ENCODE measurements around the gene NF1.
"Not testable (repeated sequence)": the region's sequence is repeated elsewhere in the genome, so short reads cannot be mapped to it uniquely, and the experiment has no call there.

The NF1 gene

DNA sequence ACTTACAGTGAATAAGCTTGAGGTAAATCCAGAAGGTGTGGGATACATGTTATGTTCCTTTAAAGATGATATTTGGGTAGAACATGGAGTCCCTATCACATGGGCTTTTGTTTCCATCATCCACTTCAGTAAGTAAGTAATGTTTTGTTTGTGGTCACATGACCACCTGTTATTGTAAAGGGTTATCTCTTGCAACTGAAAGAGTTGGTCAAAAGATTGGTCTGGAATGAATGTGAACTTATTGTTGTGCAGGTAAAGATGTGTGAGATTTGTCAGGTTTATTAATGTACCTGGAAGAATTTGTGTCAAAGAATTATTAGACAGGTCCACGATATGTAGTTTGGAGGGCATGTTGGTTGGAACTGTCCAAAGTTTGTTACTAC, 200.7 kb downstream of the NF1 start:
- DNase-seq (ENCODE audit: low spot score) = no peak

DNA sequence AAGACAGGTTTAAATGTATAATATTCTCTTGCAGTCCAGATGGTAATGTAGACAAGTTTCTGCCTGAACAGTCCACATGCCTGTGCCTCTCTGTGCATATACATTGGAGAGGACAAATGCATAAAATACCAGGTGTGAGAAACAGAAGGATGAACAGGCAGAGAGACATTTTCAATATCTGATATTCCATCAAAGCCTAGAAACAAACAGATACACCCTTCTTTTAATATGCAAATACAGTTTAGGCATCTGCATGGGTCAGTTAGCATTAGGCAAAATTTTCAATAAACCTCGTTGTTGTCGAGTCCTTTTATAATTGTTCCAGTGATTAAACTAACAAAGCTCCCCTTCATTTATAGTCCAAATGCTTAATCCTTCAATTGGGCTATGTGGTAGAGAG, 201.4 kb downstream of the NF1 start:
- peak; percentile 55 for DNase-seq (ENCODE audit: low spot score)

DNA sequence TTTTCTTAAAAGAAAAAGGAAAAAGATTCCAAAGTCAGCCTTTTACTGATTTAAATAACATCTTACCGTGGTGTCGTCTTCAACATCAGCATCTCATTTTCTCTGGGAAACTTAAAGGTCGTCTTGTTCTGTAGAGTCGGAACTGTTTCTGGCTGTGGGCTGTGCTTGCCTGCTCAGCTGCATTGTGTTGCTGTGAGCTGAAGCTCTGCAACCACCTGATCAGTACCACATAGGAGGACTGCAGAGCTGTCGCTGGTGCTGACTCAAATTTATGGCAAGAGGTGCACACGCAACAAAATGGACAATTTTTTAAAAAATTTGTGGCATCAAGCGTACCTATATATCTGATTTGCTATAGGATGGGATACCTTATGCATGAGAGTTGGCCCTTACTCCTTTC, 202.3 kb downstream of the NF1 start, which contains the start of gene OMG:
Gene OMG (minus strand): TSS at position 150 of the 400 bp plus-strand sequence. CDS start 908 bp downstream, outside the sequence.
- peak; percentile 94 for DNase-seq (ENCODE audit: low spot score)

DNA sequence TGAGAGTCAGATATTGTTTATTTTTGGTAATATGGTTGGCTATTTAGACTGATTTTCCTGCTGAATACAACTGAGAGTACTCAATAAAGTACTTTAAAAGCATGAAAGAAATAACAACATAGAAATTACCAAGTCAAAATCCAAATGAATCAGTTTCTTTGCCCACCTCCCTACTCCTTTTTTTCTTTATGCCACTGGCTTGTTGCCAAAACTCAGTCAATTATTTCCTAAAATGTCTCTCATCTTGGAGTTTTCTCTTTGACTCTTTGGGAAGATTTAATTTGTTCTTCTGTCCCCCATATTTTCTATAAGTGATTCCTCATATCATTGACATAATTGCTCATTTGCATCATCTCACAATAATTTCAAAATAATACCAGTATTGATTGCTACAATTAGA, 204.8 kb downstream of the NF1 start:
- DNase-seq (ENCODE audit: low spot score) = no peak

DNA sequence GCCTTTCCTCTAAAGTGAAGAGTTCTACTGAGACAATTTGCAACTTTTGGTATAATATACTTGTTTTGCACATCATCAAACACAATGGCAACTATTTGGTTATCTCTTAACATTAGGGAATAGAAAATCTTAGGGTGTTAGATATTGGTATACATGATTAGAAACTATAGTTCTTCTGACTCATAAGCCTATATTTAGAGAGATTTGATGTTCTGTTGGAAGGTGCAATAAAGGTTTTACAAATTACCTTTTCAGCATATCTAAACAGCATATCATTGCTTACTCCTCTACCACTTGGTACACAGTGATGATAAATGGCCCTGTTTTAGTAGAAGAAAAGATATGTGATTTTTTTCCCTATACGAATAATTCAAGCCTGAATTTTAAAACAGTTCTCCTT, 212.9 kb downstream of the NF1 start:
- no peak for DNase-seq (ENCODE audit: low spot score)

DNA sequence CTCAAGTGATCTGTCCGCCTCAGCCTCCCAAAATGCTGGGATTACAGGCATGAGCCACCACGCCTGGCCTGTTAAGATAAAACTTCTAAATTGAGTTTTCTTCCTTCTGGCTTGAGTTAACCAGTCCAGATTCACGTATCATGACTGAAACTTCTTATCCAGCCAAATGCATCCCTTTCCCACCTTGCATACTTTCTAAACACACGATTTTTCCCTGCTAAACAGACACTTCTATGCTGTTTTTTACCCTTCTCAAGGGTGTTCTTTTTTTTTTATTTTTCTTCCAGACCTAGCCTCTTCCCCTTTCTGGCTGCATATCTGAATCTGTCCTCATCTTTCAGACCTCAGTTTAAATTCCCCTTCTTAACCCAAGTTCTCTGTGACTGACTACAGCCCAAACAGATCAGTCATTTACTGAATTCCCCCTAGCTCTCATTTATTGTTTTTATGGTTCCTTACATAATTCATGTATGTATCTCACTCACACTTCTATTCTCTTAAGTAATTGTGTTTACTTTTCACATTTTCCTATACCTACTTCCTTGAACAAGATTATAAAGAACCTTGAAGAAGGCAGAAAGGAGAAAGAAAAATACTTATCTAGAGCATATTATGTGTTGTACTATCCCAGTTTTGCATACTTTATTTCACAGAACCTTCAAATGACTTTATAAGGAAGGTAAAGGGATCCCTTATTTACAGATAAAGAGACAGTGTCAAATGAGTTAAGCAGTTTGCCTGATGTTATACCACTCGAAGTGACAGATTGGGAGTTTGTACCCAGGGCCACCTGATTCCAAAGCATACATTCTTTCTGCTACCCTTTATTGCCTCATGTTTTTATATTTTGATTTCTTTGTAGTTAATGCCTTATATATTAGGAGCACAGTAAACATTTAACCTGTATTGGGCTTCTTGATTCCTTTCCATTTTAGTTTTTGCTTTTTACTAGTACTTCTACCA, 213.9 kb downstream of the NF1 start:
- no peak for DNase-seq (ENCODE audit: low spot score)

DNA sequence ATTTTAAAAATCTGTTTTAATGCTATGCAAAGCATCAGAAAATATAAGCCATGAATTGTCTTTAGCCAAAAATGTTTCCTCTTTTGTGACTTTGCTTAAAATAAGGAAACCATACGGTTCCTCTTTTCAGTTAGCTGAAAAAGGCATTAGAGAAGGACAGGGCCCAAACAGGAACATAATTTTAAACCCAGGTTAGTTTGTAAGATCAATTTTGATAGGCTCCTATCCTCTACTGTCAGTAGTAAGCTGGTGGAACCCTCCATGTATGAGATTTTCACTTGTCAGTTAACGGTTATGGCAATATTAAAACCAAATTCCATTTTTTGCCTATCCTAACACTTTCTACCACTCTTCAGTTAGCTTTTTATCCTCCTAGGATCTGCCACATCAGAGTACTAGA, 214.8 kb downstream of the NF1 start:
- DNase-seq (ENCODE audit: low spot score) = no peak

DNA sequence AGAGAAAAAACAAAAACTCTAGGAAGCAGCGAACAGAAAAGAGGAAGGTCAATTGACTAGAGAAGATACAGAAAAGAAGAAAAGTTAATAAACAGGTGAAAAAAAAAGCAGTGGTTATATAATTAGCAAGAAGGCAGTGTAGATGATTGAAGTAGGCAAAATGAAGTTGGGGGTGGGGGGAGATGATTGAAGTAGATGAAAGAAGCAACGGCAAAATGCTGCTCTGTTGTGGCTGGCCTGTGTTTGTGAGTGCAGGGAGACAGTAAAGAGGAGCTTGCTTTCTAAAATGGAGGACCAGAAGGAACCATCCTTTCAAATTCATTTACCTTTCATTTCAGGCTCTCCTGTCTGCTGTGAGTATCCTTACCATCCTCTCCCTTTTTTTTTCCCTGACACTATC, 215.5 kb downstream of the NF1 start:
- DNase-seq (ENCODE audit: low spot score) = no peak

DNA sequence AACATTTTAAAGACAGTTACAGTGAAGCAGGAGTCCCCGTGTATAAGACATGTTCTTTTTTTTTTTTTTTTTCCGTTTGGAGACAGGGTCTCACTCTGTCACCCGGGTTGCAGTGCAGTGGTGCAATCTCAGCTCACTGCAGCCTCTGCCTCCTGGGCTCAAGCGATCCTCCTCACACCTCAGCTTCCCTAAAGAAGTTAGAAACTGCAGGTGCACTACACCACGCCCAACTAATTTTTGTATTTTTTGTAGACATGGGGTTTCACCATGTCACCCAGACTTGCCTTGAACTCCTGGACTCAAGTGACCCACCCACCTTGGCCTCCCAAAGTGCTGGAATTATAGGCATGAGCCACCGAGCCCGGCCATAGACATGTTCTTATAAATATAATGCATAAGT, 216.1 kb downstream of the NF1 start:
- no peak for DNase-seq (ENCODE audit: low spot score)

DNA sequence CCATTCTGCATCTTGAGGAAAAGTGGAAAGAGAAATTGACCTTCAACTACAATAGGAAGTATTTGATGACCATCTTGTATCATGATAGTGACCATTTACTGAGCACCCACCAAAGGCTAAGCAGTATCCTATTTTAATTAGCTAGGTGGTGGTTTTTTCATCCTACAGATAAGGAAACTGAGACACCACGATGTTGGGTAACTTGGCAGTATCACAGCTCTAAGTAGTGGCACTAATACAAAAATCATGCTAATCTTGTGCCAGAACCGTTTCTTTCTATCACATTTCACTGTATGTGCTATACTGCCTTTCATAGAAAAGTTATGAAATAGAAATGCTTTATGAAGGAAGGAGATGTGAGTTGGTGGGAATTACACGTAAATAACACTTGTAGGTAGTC, 216.7 kb downstream of the NF1 start:
- DNase-seq (ENCODE audit: low spot score) = no peak

DNA sequence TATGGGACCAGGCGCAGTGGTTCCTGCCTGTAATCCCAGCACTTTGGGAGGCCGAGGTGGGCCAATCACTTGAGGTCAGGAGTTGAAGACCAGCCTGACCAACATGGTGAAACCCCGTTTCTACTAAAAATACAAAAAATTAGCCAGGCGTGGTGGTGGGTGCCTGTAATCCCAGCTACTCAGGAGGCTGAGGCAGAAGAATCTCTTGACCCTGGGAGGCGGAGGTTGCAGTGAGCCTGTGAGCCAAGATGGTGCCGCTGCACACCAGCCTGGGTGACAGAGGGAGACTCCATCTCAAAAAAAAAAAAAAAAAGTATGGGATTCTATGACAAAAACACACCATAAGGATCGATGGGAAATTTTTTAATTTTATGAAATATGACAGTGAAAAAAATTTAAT, 217.4 kb downstream of the NF1 start:
- DNase-seq (ENCODE audit: low spot score) = not testable (repeated sequence)

DNA sequence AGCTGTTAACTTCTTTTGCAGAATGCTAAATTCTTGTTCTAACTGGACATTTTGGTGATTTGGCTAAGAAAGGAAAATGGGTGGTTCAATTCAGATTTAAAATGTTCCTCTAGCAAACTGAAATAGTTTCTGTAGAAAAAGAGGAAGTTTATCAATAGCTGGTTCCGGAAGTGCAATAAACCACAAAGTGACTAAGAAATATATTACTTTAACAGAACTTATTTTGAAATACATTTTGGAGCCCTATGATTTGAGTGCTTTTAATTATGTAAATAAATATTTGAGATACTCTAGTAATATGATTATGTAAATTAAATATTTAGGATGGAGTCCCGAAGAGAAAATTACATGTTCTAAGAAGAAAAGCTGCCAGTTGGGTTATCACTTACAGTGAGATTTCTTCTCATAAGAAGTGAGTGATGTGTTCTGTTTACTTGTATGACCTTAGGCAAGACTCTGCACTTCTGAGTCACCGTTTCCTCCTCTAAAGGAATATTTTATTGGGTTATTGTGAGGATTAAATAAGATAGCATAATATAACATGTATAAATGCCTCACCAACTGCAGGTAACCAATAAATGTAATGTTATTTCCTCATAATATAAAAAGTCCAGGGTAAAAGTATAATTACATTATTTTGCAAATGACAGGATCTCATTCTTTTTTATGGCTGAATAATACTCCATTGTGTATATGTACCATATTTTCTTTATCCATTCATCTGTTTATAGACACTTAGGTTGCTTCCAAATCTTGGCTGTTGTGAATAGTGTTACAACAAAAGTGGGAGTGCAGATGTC, 219.4 kb downstream of the NF1 start, which contains the start of gene EVI2B:
Gene EVI2B (minus strand): TSS at position 73 of the 800 bp plus-strand sequence. CDS start 8,445 bp downstream, outside the sequence.
- DNase-seq (ENCODE audit: low spot score) = no peak

DNA sequence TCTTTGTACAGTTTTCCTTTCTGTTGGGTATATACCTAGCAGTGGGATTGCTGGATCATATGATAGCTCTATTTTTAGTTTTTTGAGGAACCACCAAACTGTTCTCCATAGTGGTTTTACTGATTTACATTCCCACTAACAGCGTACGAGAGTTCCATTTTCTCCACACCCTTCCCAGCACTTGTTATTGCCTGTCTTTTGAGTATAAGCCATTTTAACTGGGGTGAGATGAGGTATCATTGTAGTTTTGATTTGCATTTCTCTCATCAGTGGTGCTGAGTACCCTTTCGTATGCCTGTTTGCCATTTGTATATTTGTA, 220.0 kb downstream of the NF1 start:
- DNase-seq (ENCODE audit: low spot score) = no peak

DNA sequence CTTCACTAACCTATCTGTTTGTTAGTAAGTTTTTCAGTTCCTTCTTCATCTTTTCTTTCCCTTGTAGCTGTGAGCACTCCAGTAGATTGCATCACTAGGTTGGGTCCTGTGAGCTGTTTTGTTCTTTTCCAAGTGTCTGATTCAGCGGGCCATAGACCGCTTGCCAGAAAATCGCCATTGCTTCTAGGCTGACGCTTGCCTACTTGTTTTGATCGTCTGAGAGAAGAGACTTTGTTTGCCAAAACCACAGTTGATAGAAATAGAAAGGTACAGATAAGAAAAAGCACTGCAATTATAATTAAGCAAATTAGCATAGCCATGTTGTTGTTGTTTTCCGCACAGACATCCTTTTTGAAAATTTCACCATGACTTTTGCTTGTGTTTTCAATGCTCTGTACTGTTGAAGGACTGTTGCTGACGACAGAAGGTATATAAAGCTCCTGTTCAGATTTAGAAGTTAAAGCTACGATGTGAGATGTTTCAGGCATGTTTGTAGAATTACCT, 223.6 kb downstream of the NF1 start:
- peak; percentile 91 for DNase-seq (ENCODE audit: low spot score)

DNA sequence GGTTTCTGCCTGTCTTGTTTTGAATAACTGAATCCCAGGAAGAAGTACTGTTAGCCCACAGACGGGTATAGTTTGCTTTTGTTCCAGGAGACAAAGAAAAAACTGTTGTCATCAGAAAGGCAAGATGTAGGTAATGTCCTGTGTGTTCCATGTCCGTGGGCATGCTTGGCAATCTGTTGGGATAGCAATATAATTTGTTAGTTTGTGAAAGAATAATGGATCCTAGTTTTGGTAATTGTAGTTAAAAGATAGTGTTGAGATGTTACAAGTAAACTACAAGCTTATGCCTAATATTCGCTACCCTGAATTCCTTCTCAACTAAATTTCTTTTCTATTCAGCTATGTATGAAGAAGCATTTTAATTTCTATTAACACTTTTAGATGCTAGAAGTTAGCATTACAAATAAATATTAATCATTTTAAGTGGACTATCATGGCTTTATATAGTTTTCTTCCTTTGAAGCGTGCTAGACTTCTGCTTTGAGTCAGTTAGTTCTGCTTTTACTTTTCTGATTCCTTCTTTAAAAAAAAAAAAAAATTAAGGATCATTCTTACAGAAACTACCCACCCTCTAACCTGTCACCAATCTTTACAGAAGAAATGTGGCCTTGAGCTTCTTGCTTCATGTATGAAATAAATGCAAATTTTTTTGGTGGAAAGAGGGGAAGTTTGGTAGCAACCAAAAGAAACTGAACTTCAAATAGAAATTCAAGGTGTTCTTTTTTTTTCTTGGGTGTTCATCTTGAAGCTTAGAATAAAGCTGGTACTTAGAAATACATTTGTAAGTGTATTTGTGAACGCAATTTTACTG, 224.3 kb downstream of the NF1 start:
- peak; percentile 40 for DNase-seq (ENCODE audit: low spot score)

DNA sequence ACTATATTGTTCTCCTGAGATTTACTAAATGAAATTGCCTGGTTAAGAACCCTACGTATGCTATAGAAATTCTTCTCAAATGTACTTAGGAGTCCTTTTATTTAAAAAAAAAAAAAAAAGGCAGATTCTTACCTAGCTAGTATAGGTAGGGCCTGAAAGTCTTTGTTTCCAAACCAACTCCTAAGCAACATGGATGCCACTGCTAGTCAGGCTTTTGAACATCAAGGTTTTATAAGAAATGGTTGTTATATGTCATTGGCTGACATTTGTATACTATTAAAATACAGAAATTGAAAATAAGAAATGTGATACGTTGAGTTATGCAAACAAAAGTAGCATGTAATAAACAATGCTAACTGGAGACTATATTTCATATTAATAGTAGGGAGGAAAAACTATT, 225.5 kb downstream of the NF1 start:
- DNase-seq (ENCODE audit: low spot score) = no peak

DNA sequence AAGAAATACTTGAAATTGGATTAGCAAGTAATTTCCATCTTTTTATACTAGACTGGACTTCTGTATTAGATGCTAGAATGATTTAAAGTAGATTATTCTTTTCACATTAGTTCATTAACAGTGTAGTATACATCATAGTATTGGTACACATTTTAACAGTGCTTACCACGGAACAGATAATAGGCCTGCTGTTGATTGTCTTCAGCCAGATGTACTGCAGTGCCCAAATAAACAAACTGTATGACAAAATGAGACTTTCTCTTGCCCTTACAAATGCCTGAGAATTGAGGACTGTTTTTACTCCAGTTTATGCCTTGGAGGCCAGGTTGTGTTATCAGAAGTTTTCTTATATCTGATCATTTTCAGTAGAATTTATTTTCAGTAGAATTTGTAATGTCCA, 226.0 kb downstream of the NF1 start:
- peak; percentile 72 for DNase-seq (ENCODE audit: low spot score)

DNA sequence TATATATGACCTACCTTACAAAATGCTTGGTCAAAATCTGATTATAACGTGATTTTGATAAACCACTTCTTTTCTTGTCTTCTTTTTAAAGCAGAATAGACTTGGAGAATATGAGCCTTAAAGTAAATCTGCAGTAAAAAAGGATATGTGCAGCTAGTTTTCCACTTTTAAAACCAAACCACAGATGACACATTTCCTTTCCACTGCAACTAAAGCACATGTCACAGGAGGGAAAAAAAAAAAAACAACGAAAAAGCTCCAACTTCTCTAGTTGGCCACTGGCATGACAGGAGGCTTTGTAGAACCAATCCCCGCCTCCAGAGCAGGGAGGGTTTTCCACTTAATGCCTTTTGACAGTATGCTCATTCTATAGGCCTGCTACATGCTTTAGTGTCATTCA, 226.7 kb downstream of the NF1 start, which contains the start of gene EVI2A:
Gene EVI2A (minus strand): TSS at position 142 of the 400 bp plus-strand sequence. CDS start 2,609 bp downstream, outside the sequence.
- DNase-seq (ENCODE audit: low spot score) = peak; percentile 85

DNA sequence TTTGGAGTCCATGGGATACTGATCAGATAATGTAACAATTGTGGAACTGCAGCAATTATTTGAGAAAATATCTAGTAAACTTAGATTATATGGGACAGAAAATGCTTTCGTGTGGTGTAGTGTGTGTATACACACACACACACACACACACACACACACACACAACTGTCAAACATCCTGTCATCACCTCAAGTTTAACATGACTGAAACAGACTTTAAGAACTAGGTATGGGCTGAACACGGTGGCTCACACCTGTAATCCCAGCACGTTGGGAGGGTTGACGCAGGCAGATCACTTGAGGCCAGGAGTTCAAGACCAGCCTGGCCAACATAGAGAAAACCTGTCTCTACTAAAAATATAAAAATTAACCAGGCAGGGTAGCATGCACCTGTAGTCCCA, 227.2 kb downstream of the NF1 start:
- DNase-seq (ENCODE audit: low spot score) = no peak

DNA sequence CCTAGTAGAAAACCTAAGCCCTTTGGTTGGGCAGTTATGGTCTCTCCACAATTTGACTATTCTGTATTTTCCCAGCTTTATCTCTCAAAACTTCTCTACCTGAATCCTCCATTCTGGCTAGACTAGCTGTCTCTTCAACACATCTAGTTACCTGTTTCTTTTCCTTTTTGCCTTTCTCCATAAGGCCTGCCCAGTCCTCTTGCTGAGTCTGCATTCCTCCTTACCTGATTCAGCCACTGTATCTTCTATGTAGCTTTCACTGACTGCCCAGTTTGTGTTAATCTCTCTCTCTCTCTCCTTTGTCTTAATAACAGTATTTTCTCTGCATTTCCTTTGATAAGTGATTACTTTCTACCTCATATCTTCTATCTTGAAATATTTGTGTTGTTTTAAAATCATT, 228.8 kb downstream of the NF1 start:
- no peak for DNase-seq (ENCODE audit: low spot score)

DNA sequence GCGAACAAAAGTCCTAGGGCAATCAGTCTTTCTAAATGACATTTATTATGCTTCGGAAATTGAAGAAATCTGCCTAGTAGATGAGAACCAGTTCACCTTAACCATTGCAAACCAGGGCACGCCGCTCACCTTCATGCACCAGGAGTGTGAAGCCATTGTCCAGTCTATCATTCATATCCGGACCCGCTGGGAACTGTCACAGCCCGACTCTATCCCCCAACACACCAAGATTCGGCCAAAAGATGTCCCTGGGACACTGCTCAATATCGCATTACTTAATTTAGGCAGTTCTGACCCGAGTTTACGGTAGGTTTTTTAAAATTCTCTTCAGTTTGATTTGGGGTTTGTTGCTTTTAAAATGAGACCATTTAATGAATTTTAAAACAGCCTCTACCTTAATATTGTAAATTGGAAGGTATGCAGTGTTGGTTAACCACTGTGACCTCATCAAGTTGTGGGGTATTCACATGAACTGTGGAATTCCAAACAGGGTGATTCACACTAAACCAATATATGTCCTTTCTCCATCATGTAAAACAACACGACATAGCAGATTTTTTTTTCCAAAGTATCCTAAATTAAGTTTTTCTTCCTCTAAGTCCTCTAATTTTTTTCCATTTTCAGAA, 232.9 kb downstream of the NF1 start:
- no peak for DNase-seq (ENCODE audit: low spot score)
